ENCODE results near the gene CHPT1. TPM values are rescaled to one million over a fixed set of nuclear protein-coding genes. Genes with fewer than 3 reads are reported as not detected.

Gene CHPT1
- total RNA-seq: 14.4 and 25.1 TPM in 2 replicates

DNA sequence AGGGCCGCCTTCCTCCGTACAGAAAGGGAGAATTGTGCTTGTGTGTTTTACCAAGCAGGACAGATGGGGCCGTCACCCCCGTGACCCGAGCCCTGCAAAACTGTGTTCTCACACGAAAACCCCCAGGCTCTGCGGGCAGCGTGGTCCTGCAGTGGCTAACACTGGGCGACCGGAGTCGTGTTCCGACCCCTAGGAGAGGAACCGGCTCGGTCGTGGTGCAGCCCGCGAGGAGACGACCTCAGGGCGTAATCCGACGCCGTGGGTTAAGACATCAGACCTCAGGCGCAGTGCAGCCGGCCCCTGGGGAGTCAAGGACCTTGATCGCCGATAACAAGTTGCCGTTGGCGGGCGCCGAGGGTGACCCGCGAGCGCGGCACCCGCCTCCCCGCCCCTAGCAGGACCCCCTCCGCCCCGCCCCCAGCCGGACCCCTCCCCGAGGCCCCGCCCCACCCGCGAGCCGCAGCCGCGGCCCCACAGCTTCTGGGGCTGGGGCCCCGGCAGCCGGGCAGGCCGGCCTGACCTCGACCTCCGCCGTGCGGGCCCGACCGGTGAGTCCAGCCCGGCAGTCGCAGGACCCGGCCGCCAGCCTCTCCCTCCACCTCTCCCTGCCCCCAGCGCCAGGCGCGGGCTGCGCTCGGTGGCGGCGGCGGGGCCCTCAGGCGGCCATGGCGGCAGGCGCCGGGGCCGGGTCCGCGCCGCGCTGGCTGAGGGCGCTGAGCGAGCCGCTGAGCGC, at the start of gene CHPT1:
Gene CHPT1, plus strand, starts transcription at position 444 of the 733 bp plus-strand sequence. Its CDS starts 222 bp downstream, at position 666.

DNA sequence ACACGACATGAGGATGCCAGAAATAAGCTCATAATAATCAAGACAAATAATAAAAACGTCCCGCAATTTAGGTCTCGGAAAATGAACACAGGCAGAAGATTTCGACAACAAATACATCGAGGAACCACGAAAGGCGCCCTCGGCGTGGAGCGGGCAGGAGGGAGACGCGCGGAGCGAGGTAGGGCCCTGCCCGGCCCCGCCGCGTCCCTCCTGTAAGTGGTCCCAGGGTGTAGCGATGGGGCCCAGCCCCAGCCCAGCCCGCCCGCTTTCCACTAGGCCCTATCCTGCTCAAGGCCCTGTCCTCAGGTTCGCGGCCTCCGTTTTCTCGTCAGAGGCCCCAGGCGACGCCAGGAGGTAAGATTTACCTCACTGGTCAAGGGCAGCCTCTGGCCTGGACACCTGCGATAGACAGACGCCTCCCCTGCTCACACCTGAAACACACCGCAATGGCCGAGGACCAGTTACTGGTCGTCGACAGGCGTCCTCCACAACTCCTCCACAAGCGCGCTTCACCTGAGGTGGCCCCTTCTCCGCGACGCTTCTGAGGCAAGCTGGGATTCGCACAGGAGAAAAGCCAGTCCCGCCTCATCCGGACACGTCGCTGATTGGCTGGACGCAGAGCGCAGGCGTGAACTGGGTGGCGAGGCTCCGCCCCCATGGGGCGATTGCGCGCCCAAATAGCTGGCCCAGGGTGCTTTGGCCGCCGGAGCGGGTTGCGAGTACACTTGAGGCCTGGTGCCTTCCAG, 41.7 kb downstream of the CHPT1 start, which contains the start of gene SYCP3:
Gene SYCP3, minus strand, starts transcription at position 543 of the 746 bp plus-strand sequence. CDS start 1,527 bp downstream, outside the sequence.

Other genes with a start within 250 kb of the CHPT1 start
- not detected in 2 replicates for gene SPIC, start 222.3 kb upstream of the CHPT1 start, total RNA-seq
- not detected in 2 replicates for gene MYBPC1, start 102.7 kb upstream of the CHPT1 start, total RNA-seq
- under 0.01 and 0.34 TPM in 2 replicates for gene SYCP3, start 41.8 kb downstream of the CHPT1 start, total RNA-seq
- gene GNPTAB, start 133.3 kb downstream of the CHPT1 start, total RNA-seq: 28.1 and 30.5 TPM in 2 replicates
- 30.6 and 41.1 TPM in 2 replicates for gene DRAM1, start 179.9 kb downstream of the CHPT1 start, total RNA-seq

Measured in bronchial smooth muscle cell (primary cell).